GM19372 (cell line): Measurements from ENCODE around the gene LTA.

Experiments
- ATAC-seq: cut with Tn5 transposase; IDR thresholded peaks from one replicate; pipeline ENCODE4 v1.9.1; 2021; ENCODE audit warnings: mild to moderate bottlenecking, low read depth, moderate library complexity; ENCODE audit not compliant: unreplicated experiment

LTA gene

DNA sequence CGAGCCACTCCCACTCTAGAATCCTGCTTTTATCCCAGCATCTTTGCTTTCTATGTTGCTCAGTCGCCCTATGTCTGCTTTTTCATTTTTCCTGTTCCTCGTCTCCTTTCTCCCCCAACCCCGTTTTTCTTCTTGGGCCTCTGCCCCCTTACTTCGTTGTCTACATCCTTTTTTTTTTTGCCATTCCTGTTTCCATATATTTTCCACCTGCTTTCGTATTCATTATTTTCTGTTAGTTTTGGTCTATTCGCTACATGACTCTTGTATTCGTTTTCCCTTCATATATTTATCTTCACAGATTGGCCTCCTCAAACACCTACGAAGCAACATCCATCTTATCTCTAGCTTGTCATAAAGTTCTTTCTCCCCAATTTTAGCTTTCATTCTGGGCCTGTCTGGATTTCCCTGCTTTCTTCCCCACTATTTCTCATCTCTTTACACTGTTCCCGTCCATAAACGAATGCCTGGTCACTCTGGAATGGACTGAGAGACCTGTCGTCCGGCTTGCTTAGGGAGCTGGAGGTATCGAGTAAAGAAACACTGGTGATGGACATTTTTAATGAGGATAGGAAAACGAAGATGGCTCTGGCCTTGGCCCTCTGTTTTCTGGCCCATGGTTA lies 49.3 kb downstream of the LTA start:
- no peak for ATAC-seq

DNA sequence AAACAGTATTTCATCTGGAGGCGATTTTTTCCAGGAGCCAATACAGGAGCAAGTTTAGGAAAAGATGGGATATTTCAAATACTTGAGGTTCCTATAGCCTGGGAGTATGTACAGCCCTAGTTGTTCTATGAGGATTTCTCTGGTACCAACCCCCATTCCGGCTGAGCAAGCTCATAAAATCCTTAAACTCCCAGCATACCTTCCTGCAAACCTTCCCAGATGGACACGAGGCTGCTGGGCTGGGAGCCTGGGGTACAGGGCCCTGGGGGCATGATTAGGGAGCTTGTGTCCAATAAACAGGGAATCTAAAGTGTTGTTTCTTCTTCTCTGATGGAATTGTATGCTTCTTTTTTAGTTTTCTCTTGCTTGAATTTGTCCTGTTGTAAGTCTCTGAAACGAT lies 49.9 kb downstream of the LTA start:
- ATAC-seq = no peak

DNA sequence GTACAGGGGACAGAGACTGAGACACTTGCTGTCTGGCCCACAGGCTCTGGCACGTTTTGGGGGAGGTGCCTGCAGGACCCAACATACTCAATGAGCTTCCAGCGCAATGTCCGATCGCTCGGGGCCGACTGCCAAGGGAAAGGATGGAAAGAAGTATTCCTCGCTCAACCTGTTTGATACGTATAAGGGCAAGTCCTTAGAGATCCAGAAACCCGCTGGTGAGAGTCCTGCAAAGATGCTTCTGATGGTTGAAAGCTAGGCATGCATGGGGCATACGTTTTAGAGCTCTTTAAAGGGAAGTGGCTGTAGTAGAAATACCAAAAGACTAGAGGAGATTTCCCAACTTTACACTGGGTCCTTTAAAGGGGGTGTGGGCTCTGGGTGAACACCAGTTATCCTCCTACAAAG lies 50.6 kb downstream of the LTA start:
- ATAC-seq = no peak
